Measurements from ENCODE around the gene HOXA3. TPM values are rescaled to one million over a fixed set of nuclear protein-coding genes. Genes with fewer than 3 reads are reported as not detected.

HOXA3 gene
- total RNA-seq, 1 donor from 2014 or later = 77.4 TPM

- peaks cover 11% of the 10 kb centered on the region for H3K36me3 Mint-ChIP-seq (ENCODE audit: insufficient read depth)
- no peaks in the 10 kb centered on the region for H3K27me3 Mint-ChIP-seq
Observed at GRCh38 chr7:27128034-27128433, 24.3 kb downstream of the HOXA3 start.

GRCh38 chr7:27126596-27127327 lies 25.6 kb downstream of the HOXA3 start:
- no peak for DNase-seq (ENCODE audit: low spot score, unreplicated experiment)
- no peak overlapping the region for H3K27ac Mint-ChIP-seq
- H3K4me1 Mint-ChIP-seq (ENCODE audit: low read depth) = peaks cover 78% of the 10 kb centered on the region
- no peak for TF ChIP-seq CTCF (IDR thresholded peaks at IDR 0.05; ENCODE audit: unreplicated experiment)
- no peaks in the 10 kb centered on the region for H3K9me3 Mint-ChIP-seq (ENCODE audit: low read depth)
- peak overlapping the region; percentile 53 for H3K4me3 Mint-ChIP-seq (ENCODE audit: low read depth)
- no peaks in the 10 kb centered on the region for H3K27me3 Mint-ChIP-seq
- H3K36me3 Mint-ChIP-seq (ENCODE audit: insufficient read depth) = peaks cover 11% of the 10 kb centered on the region

More at GRCh38 chr7:27128034-27128433, 24.3 kb downstream of the HOXA3 start:
- Mint-ChIP-seq H3K9me3 (ENCODE audit: low read depth) (no peaks in the 10 kb centered on the region), H3K4me1 (ENCODE audit: low read depth) (peaks cover 76% of the 10 kb centered on the region), H3K4me3 (ENCODE audit: low read depth) (peak overlapping the region; percentile 76), H3K27ac (peak overlapping the region; percentile 7)
- TF ChIP-seq CTCF (IDR thresholded peaks at IDR 0.05; ENCODE audit: unreplicated experiment) = no peak
- DNase-seq (ENCODE audit: low spot score, unreplicated experiment) = no peak

GRCh38 chr7:27125986-27126394 lies 26.4 kb downstream of the HOXA3 start:
- no peaks in the 10 kb centered on the region for H3K9me3 Mint-ChIP-seq (ENCODE audit: low read depth)
- peak overlapping the region; percentile 74 for H3K27ac Mint-ChIP-seq
- peaks cover 11% of the 10 kb centered on the region for H3K36me3 Mint-ChIP-seq (ENCODE audit: insufficient read depth)
- H3K27me3 Mint-ChIP-seq = no peaks in the 10 kb centered on the region
- H3K4me3 Mint-ChIP-seq (ENCODE audit: low read depth) = peak overlapping the region; percentile 97
- peaks cover 77% of the 10 kb centered on the region for H3K4me1 Mint-ChIP-seq (ENCODE audit: low read depth)
- no peak for TF ChIP-seq CTCF (IDR thresholded peaks at IDR 0.05; ENCODE audit: unreplicated experiment)
- DNase-seq (ENCODE audit: low spot score, unreplicated experiment) = no peak

DNA sequence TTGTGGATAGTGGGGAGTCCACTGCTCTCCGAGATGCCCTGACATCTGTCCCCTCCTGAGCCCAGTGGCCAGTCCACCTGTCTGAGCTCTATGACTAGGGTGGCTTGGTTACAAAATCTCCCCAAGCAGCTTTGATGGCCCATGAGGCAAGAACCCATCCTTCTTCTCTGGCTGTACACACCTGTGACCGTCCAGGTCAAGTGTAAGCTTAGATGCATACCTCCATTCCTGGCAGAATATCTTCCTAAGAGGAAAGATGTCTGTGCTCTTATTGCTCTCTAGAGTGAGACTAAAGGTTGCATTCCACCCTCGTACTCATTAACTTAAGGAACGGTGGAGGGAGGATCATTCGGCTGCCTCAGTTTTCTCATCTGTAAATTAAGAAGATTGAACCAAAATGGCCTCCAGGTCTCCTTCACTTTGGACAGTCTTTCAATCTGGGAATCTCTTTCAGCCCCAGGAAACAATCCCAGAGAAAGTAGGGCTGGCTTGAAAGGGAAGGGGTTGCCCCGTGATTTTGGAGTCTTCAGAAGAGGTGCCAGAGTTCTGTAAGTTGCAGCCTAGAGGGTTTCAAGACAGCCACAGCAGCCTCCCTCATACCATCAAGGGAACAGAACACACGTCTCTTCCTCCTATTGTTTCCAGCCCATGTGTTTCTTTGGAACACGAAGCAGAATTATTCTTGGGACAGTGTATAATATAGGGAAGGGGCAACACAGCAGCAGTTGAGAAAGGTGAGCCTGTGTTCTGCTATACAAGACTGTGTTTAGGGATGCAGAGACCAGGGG lies 27.3 kb downstream of the HOXA3 start:
- Mint-ChIP-seq H3K36me3 (ENCODE audit: insufficient read depth) (peaks cover 11% of the 10 kb centered on the region), H3K4me1 (ENCODE audit: low read depth) (peaks cover 86% of the 10 kb centered on the region), H3K4me3 (ENCODE audit: low read depth) (peak overlapping the region; percentile 97), H3K27ac (peak overlapping the region; percentile 99), H3K9me3 (ENCODE audit: low read depth) (no peaks in the 10 kb centered on the region), H3K27me3 (no peaks in the 10 kb centered on the region)
- TF ChIP-seq CTCF (IDR thresholded peaks at IDR 0.05; ENCODE audit: unreplicated experiment) = no peak
- DNase-seq (ENCODE audit: low spot score, unreplicated experiment) = no peak

DNA sequence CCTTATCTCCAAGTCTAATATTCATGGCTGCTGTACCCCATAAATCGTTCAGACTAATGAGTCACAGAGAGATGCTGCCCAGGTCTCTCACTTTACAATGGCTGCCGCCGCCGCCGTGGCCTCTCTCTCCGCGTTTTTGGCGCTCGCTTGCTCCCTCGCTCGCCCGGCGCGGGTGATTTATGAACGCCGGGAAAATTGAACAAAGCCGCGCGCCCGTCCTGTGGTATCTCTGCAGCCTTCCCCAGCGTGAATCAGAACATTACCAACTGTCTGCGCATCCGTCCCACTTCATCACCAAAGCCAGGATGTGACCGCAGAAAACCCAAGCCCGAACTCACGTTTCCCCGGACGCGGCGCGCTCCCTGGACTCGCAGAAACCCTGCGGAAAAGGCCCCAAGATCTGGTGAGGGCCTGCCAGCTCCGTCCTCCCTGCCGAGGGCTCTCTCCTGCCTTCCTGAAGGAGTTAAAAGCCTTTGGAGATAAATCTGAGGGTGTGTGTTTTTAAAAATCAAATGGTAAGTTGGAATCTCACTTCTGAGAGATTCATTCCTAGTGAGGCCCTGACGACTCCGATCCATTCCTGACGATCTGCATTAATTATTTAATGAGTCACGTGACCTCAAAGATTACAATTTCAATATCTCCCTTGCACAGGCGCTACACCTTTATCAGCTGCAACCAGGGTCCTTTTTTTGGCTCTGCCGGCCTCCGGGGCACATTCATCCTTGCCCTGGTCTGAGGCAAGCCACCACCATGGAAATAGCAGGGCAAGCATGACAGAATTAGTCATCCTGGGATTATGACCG lies 28.1 kb downstream of the HOXA3 start:
- peak overlapping the region; percentile 99 for H3K27ac Mint-ChIP-seq
- H3K4me3 Mint-ChIP-seq (ENCODE audit: low read depth) = peak overlapping the region; percentile 97
- no peaks in the 10 kb centered on the region for H3K27me3 Mint-ChIP-seq
- DNase-seq (ENCODE audit: low spot score, unreplicated experiment) = no peak
- peaks cover 92% of the 10 kb centered on the region for H3K4me1 Mint-ChIP-seq (ENCODE audit: low read depth)
- TF ChIP-seq CTCF (IDR thresholded peaks at IDR 0.05; ENCODE audit: unreplicated experiment) = no peak
- peaks cover 11% of the 10 kb centered on the region for H3K36me3 Mint-ChIP-seq (ENCODE audit: insufficient read depth)
- no peaks in the 10 kb centered on the region for H3K9me3 Mint-ChIP-seq (ENCODE audit: low read depth)
